HG03064 (cell line): Measurements from ENCODE around the gene EMID1.

Experiments used
- ATAC-seq: cut with Tn5 transposase; IDR thresholded peaks from one replicate; pipeline ENCODE4 v1.9.1; 2021; ENCODE audit warnings: low read depth; ENCODE audit not compliant: unreplicated experiment

EMID1 gene

GRCh38 chr22:29258407-29259252 is 52.9 kb downstream of the EMID1 start:
- no peak for ATAC-seq

- no peak for ATAC-seq
Measured at GRCh38 chr22:29259253-29259899, 53.7 kb downstream of the EMID1 start.

GRCh38 chr22:29260031-29260560 is 54.4 kb downstream of the EMID1 start:
- no peak for ATAC-seq

- no peak for ATAC-seq
Measured at GRCh38 chr22:29260601-29261315, 55.1 kb downstream of the EMID1 start.

GRCh38 chr22:29263791-29264276 is 58.1 kb downstream of the EMID1 start:
- no peak for ATAC-seq

- ATAC-seq = no peak
Measured at GRCh38 chr22:29265305-29265704, 59.6 kb downstream of the EMID1 start.

- no peak for ATAC-seq
Measured at GRCh38 chr22:29265929-29266328, 60.2 kb downstream of the EMID1 start.

- ATAC-seq = no peak
Measured at GRCh38 chr22:29266564-29267461, 61.1 kb downstream of the EMID1 start.

GRCh38 chr22:29267462-29267857 is 61.8 kb downstream of the EMID1 start:
- peak; percentile 25 for ATAC-seq

- peak; percentile 53 for ATAC-seq
Measured at GRCh38 chr22:29267858-29268510, 62.3 kb downstream of the EMID1 start, which contains the start of the genes EWSR1 and RHBDD3. Gene EWSR1, plus strand, starts transcription at chr22:29268268. Its CDS starts 69 bp downstream, at chr22:29268337. Gene RHBDD3, minus strand, starts transcription at chr22:29267981. Its CDS starts 2,355 bp downstream, at chr22:29265626.

- no peak for ATAC-seq
Measured at GRCh38 chr22:29268511-29269229, 63.0 kb downstream of the EMID1 start.

GRCh38 chr22:29269230-29269604 is 63.5 kb downstream of the EMID1 start:
- ATAC-seq = no peak

GRCh38 chr22:29269731-29270474 is 64.2 kb downstream of the EMID1 start:
- ATAC-seq = no peak

GRCh38 chr22:29270475-29271271 is 65.0 kb downstream of the EMID1 start:
- no peak for ATAC-seq

GRCh38 chr22:29272624-29273023 is 66.9 kb downstream of the EMID1 start:
- ATAC-seq = no peak

GRCh38 chr22:29275167-29275566 is 69.5 kb downstream of the EMID1 start:
- no peak for ATAC-seq
